NCI-H1417 treated with DMSO at 0.1 percent for 48 hours (cell line): ENCODE data around the gene PANK4.

Experiments
- DNase-seq: peaks from one replicate; lab custom pipeline; 2025; lab: John Stamatoyannopoulos, UW

Gene PANK4

DNA sequence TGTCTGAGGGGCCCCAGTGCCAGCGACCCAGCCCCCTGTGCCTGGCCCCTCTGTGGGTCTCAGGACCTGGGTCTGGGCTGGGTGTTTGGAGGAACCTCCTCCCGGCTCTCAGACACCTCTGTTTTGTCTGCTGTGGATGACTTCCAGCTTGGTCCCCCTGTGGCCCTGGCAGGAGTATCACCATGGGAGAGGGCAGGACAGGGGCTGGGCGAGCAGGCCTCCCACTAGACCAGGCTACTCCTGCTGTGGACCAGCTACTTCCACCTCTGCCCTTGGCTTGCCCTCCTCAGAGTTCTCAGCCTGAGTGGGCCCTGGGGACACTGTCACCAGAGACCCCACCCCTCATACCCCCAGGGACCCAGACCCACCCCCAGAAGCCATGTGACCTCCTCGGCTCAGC, 28.5 kb downstream of the PANK4 start:
- no peak for DNase-seq

DNA sequence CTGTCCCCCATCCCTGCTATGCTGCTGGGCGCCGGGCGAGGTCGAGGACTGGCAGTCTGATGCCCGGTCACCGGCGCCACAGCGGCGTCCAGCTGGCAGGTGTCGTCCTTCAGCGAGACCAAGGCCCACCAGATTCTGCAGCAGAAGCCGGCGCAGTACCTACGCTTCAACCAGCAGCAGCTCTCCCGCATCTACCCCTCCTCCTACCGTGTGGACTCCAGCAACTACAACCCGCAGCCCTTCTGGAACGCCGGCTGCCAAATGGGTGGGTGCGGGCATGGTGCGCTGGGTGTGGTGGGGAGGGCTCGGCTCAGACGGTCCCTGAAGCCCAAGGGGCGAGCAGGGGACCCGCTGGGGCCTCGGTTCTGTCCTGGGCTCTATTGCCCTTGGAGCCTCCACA, 29.6 kb downstream of the PANK4 start:
- DNase-seq = no peak

DNA sequence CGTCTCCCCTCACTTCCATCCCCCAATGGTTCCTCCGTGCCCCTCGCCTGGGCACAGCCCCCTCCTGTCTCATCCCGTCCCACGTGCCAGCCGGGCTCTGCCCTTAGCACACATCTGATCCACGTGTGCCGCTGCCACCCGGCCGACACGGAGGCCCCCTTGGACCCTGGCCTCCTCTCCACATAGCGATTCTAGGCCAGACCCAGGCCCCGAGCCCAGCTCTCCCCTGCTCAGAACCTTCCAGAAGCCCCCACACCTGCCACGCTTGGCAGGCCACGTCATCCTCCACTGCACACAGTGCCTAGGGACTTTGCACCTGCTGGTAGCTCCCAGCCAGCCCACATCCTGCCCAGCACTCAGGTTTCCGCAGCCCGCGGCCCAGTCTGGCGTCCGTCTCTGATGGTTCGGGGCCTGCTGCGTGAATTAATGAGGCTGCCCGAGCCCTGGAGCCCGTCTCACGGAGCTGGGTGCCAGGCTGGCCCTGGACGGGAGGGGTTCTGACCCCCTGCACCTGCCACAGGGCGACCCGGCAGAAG, 30.2 kb downstream of the PANK4 start:
- no peak for DNase-seq

DNA sequence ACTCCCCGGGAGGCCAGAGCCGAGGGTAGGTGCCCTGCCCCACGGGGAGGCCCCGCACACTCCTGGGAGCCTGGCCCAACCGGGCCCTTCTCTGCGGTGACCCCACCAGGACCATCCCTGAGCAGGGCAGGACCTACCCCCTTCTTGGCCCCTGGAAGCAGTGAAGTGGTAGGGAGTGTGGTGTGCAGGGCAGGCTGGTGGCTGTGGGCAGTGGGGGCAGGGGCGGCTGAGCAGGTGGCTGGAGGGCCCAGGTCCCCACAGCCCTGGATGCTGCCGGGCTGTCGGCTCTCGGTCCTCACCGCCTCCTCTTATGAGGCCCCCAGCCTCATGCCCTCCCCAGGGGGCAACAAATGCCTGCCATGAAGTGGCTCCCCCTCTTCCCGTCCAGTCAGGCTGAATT, 30.9 kb downstream of the PANK4 start:
- DNase-seq = no peak

DNA sequence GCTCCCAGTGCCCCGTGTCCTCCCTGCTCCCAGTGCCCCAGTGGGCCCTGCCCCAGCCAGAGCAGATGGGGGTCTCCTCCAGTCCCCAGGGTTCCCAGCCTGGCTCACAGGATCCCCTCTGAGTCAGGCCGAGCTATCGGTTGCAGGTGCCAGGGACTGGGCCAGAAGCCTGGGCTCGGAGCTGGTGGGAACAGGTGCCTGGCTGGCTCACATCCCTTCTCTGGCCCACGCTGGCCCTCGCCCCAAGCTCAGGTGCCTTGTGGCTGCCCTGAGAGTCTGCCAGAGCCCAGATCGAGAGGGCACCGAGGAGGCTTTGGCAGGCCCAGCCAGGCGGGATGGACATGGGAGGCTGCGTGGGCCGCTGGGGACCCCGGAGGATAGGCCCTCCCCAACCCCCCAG, 31.4 kb downstream of the PANK4 start:
- DNase-seq = no peak

DNA sequence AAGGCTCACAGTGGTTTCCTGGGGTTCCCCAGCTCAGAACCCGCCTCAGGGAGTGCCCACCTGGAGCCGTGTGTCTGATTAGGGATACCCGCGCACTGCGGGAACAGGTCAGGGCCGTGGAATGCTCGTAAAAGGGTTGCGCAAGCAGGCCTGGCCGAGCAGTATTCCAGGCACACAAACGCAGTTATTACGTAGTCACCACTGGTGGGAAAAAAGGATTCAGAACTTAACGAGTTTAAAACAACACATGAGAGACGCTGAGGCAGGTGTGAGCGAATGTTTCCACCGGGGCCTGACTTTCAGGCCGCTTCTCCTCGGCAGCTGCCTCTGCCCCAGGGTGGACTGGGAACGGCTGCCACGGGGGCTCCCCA, 32.1 kb downstream of the PANK4 start:
- no peak for DNase-seq

DNA sequence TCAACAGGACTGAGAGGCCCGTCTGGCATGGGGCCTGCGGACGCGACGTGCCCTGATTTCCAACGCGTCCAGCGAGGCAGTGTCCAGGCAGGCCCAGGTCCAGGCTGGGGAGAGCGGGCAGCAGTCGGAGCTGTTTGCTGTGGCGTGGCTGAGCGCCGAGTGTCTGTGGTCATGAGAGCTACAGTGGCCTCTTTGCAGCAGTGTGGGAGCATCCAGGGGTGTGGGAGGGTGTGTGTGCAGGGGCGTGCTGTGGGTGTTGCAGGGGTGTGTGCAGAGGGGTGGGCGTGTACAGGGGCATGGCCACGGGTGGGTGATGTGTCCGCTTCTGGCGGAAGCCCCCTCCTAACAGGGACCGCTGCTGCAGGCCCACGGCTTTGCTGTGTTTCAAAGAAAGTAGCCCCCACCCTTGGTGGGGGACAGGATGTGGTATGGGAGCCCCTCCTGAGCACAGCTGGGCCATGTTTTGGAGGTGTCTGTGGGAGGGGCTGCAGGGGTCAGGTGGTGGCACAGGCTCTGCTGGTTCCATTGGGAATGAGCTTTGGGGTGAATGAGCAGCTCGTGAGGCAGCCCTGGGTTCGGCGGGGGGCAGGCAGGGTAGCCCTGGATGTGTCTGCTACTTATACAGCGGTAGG, 32.6 kb downstream of the PANK4 start:
- DNase-seq = no peak

DNA sequence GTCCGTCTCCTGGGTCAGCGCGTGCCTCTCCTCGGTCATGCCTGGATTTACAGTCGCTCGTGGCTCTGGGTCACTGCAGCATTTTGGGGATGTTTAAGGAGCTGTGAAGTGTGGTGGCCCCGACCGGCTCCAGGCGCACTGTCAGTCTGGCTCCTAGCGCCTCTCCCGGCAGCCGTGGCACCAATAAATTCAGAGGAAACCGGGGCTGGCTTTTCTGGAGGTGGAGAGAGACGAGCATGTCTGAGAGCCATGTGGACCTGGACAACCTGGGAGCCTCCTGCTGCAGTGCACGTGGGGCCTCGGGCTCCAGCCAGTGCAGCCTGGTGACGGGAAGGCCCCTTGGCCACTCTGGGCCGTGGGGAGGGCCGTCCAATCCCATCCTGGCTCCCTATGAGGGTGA, 33.2 kb downstream of the PANK4 start:
- no peak for DNase-seq

DNA sequence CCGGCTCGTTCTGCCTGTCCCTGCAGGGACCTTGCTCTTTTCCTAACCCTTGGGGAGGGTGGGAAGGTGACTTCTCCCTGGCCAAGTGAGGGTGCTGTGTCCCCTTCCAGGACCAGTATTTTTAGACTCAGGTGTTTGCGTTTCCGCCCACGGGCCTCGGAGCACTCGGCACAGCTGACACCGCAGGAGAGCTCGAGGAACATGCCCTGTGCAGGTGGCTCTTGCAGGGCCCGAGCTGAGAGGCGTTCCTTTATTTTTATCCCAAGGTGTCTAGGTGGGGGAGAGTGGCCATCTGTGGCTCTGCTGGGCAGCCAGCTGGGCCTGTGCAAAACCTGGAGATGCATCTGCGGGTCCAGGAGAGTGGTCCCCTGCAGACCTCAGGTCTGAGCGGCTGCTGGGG, 34.3 kb downstream of the PANK4 start:
- DNase-seq = no peak

DNA sequence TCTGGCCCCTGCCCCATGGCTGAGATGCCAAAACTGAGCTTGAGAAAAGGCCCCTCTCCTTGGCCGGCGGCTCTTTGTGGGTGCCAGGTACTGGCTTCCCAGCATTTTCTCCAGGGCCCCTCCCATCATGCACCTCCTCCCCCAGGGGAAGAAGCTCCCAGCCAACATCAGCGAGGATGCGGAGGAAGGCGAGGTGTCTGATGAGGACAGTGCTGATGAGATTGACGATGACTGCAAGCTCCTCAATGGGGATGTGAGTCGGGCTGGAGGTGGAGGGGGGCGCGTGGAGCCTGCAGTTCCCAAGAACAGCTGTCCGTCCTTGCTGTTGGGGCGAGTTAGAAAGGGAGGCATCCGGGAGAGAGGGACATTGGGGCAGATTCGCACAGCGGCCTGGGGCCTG, 36.8 kb downstream of the PANK4 start:
- DNase-seq = no peak

DNA sequence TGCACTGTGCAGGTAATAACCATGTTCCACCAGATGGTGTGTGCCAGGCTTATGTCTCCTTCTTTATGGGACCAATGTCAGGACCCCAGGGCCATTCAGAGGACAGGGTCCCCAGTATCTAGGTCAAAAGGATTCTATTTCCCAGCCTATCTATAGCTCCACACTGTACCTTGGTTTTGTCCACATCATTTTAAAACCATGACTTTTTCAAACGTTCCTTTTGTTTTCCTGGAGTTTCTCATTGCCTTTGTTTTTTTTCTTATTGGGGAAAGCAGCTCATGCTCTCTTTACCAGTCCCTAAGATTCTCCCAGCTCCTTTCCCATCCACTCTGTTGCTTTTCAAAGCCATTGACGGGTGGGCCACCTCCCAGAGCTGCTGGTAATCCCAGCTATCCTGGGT, 37.7 kb downstream of the PANK4 start:
- no peak for DNase-seq

DNA sequence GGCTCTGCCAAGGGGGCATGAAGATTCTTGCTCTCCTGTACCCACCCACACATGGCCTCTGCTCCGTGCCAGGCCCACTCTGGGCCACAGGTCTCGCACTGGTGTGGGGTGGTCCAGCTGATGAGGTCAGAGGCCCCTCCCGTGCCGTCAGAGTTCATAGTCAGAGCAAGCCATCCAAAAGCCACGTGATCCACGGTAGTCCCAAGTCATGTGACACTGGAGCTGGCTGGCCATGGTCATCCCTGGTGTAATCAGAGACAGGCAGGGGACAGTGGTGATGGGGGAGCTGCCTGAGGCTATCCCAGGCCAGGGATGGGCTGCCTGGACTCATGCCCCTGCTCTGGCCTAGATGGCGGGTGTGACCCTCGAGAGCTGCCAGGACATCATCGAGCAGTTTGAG, 39.8 kb downstream of the PANK4 start:
- no peak for DNase-seq

DNA sequence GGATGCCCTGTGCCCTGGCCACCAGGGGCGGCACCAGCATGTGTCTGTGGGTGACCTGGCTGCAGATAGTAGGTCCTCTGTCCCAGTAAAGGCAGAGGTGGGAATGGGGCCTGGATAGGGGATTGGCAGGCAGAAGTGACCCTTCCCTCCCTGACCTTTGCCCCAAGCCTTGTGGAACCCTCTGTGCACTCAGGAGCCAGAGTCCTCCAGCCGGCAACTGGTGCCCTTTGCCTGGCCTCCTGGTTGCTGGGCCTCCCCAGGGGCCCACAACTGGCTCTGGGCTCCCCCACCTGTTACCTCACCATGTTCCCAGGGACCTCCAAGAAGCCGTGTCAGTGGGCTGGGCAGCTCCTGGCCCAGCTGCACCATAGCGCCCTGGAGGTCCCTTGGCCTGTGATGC, 40.4 kb downstream of the PANK4 start:
- DNase-seq = no peak

DNA sequence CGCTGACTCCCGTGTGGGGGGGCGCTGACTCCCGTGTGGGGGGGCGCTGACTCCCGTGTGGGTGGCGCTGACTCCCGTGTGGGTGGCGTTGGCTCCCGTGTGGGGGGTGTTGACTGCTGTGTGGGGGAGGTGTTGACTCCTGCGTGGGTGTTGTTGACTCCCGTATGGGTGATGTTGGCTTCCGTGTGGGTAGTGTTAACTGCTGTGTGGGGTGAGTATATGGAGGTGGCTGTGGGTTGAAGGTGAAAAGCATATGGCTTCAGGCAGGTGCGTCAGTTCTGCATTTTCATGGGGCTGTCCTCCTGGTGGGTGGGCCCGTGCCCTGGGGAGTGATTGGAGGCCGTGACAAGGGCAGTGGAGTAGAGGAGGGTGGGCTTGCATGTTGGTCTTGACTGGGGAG, 42.4 kb downstream of the PANK4 start:
- no peak for DNase-seq

DNA sequence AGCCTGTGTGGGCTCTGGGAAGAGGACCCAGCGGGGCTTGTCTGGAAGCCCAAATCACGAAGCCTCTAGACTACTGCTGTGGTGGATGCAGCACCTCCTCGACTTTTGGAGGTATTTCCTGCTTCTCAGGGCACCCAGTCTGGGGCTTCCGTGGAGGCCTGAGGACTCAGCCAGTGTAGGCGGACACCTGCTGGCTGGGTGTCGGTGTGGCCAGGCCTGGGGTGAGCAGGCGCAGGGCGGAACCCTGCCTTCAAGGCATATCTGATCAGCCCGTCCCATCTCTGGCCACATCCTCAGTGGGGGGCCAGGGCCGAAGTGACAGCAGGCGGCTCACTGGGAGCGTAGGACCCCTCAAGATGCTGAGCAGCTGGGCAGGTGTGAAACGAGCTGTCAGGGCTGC, 43.4 kb downstream of the PANK4 start:
- DNase-seq = no peak

DNA sequence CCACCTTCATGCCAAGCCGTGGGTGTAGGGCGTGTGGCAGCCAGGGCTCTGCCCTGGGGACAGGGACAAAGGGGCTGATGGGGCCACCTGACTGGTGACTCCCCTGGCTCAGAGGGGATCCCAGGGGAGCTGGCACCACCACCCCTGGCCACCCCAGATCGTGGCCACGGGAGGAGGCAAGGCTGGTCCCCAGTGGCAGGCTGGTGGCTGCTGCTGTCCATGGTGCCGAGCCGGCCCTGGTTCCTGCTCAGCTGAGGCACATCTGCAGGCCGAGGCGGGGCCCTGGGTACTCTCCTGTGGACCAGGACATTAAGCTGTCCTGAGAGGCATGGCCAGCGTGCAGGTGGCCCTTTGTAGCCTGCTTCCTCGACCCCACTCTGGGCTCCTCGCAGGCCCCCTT, 43.8 kb downstream of the PANK4 start:
- DNase-seq = no peak

DNA sequence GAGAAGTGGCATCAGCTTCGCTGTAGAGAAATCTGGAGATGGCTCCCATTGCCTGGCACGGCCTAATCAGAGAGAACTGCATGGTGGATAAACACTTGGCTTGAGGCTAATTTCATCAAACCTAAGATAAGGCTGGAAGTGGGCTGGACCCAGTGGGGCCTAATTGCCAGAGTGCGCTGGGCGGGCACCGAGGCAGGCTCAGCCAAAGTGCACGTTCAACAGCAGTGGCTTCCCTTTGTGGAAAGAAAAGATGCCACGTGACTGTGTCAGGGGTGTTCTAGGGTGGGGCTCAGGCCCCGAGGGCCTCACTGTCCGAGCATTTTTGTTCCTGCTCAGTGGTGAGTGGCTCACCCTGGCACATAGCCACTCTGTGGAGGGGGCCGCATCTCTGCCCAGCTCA, 44.5 kb downstream of the PANK4 start:
- no peak for DNase-seq

DNA sequence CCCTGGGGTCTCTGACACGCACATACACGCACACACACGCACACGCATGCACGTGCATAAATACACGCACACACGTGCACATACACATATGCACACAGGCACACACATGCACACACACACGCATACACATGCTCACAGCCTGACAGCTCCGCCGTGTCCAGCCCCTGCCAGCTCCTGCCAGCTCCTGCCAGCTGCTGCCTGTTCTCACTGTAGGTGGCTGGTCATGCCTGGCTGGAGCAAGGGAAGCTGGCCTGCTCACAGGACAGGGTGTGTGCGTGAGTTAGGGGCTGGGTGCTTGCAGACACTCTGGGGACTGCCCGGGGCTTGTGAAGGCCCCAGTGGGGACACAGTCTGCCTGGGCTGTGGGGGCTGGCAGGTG, 45.4 kb downstream of the PANK4 start:
- no peak for DNase-seq

DNA sequence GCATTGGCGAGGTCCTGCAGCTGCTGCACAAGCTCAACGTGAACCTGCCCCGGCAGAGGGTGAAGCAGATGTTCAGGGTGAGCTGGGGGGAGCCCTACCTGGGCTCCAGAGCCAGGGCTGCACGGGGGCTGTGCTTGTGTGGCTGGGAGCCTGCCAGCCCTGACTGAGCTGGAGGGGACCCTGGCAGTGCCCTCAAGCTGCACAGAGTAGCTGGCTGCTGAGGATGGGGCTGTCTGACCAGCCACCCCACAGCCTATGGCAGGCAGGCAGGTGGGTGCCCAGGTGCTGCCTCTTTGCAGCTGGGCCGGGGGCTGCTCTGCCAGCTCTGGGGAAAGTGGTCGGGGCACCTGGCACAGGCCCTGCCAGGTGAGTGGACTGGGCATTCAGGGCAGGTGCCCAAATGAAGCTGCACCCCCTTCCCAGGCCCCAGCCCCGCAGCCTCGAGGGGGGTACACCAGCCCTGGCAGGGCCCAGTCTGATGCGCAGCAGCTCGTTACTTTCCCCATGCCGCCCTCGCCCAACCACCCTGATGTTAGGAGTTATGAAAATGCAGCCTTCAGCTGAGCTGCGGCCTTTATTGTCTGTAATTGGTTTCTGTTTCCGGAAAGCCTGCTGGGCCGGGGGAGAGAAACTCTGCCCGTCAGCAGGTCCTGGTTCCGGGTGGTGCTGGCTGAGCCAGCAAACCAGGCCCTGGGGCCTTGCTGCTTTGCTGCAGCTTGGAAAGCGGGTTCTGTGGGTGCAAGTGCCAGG, 46.0 kb downstream of the PANK4 start:
- no peak for DNase-seq

DNA sequence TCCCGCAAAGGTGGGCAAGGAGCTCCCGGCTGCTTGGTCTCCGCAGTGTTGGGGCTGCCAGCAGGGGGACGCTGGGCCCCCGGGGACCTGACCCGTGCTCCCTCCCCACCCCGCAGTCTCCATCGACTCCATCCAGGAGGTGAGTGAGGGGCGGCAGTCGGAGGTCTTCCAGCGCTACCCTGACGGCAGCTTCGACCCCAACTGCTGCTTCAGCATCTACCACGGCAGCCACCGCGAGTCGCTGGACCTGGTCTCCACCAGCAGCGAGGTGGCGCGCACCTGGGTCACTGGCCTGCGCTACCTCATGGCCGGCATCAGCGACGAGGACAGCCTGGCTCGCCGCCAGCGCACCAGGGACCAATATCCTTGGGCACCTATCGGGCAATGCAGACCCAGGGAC, 46.8 kb downstream of the PANK4 start:
- no peak for DNase-seq

DNA sequence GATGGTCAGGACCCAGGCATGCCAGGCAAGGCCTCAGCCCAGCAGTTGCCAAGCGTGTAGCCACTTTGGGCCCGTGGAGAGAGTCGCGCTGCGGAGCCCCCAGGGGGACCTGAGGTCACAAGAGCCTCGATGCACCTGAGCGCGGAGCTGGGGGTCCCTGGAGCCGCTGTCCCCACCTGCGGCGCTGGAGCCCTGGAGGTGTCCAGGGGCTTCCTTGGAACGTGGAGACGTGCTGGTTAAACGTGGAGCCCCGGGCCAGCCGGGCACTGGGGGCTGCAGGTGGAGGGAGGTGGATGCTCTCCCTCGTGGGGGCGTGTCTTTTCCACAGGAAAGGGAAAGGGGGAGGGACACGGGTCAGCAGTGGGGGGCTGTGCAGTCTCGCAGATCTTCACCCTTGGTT, 47.2 kb downstream of the PANK4 start:
- no peak for DNase-seq

DNA sequence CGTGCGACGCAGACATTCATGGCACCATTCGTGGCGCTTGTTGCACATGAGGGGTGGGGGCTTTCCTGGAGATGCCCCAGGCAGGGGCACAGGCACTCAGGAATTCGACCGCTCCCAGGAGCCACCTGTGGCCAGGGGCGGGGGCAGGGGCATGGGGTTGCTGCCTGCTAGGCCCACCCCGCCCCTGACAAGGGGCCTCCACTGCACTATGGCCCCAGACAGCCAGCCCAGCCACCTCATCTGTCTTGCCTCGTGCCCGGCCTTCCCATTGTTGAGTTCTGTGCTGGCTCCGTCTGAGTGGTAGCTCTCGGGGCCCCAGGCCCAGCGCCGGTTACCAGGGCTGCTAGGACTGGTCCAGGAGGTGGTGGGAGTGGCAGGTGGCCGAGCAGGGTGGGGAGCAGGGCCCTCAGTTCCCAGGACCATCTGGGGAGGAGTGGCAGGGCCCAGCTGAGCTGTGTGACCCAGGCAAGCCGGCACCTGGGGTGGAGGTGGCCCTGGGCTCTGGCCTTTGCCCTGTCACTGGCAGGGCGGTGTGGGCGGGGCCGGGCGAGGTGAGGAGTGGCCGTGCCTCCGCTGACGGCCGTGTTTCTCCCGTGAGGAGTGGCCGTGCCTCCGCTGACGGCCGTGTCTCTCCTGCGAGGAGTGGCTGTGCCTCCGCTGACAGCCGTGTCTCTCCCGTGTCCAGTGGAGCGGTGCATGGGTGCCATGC, 48.5 kb downstream of the PANK4 start:
- DNase-seq = no peak

DNA sequence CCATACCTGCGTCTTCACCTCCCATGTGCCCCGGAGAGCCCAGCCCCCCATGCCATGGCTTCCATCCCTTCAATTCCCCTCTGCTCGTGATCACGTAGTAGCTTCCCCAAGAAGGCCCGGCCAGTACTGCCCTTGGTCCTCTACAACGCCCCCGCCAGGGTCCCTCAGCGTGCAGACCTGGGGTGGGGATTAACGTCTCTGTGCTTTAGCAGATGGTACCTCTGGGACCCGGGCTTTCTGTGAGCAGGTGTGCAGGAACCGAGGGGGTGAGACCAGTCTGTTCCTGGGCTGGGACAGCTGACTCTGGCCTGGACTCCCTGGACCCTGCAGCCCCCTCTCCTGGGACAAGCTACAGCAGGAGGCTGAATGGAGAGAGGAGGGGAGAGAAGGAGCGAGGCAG, 49.1 kb downstream of the PANK4 start:
- DNase-seq = no peak
